Left ventricle myocardium superior (tissue), 1 donor: ENCODE data around the gene IFNA1. TPM values are rescaled to one million over a fixed set of nuclear protein-coding genes. Genes with fewer than 3 reads are reported as not detected.
"Not testable (repeated sequence)": the region's sequence is repeated elsewhere in the genome, so short reads cannot be mapped to it uniquely, and the experiment has no call there.

ENCODE experiments used
- ATAC-seq: fragments of 200-7000 bp; cut with Tn5 transposase; one replicate; pipeline ENCODE4 v1.9.1; 2020; ENCODE audit warnings: mild to moderate bottlenecking, moderate library complexity
- DNase-seq: peaks from one replicate; pipeline ENCODE4 v3.0.0-alpha.2; 2020
- intact Hi-C: fragments of 100-400 bp; cut with micrococcal nuclease; formaldehyde crosslinking; loops from one replicate; pipeline ENCODE4 v1.11.0; 2022
- total RNA-seq: library from RNA; stranded (reverse); fragmentation: NEBNext Ultra II Directional; extraction: Animal tissue kit (Norgen Biotek cat#: 25700); gene quantifications from one replicate; pipeline ENCODE4 v1.2.1, GENCODE V29; 2021
- donor health status: DM: no; HTN: yes; CAD: no; lungs with severe emphysema.

Gene IFNA1
- total RNA-seq, 1 donor from 2014 or later = not detected

DNA sequence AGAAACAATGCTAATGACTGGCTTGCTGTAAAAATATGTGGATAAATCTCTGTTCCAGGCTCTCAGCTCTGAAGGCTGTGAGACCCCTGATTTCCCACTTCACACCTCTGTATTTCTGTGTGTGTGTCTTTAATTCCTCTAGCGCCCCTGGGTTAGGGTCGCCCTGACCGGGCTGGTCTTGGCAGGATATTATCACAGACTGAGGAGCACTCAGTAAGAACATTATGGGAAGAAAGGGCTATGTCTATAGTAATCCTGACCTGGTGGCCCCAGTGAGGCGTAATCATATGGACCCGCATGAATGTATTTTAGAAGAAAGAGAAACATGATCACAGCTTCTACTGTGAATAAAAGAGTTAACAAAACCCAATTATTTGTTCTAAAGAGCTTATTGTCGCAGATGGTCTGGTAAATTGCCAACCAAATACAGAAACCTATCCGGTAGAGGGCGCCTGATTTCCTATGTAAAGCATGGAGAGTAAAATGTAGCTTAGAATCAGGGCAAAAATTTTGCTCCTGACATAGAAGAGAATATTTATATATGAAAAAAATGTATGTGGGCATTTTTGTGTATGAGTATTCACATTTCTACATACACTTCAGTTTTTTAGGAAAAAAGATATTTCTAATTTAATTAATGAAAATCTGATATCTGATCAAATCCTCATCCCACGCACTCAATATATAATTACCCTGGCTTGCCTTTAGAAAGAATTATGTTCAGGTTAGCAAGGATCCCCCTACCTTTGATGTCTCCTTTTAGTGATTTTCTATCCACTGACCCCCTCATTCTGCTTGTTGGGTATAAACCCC is 5.8 kb upstream of the IFNA1 start:
- ATAC-seq = no peak
- DNase-seq = no peak
- intact Hi-C loops = no loop called here

DNA sequence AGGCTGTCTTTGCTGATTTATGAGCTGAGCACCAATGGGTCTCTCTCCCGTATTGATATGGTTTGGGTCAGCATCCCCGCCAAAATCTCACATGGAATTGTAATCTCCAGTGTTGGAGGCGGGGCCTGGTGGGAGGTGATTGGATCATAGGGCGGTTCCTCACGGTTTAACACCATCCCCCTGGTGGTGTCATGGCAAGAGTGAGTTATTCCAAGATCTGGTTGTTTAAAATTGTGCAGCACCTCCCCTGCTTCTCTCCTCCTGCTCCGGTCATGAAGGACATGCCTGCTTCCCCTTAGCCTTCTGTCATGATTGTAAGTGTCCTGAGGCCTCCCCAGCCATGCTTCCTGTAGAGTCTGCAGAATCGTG is 5.2 kb upstream of the IFNA1 start:
- ATAC-seq, DNase-seq, intact Hi-C loops: not testable (repeated sequence)

DNA sequence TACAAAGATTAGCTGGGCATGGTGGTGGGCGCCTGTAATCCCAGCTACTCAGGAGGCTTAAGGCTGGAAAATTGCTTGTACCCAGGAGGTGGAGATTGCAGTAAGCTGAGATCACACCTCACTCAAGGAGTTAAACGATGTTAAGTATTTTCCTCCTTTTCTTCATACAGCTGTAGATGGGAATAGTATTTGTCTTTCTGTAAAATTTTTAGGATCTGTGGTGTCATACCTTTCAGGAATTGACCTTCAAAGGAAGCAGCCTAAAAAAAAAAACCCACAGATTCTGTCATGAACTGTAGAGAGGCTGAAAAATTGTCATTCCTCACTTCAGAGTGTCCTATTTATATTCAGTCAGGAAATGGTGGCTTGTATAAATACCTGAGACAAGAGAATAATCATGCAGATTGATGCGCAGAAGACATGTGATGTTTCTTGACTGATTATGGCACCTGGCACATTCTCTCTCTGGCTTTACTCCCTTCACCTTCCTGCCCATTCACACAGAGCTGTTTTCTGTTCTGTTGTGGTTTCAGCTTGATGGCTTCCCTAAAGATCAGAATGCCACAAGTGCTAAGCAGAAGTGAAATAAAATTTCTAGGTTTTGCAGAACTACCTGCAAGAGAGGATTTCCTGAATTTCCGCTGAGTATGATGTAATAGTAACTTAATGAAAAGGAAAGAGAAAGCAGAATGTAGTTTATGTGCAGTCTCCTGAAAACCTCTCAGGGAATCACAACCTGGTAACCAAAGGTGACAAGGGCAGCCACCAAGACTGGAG is 3.8 kb downstream of the IFNA1 start:
- no peak for ATAC-seq
- intact Hi-C loops = no loop called here
- DNase-seq = no peak

DNA sequence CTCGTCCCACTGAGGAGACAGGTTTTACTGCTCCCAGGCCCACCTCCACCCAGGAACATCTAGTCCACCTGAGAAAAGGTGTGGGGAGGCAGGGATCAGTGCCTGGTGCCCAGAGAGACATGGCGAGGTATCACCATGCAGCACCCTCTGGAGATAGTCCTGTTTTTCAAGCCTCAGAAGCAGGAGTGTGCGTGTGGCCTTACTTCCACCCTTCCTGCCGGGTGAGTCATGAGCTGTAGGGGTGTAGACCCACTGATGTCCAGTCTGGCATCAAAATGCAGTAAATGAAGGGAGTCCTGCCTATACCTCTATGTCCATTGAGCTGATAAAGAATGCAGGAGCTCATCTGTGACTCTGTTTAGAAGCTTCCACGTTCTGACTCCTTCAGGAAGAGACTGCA is 9.1 kb downstream of the IFNA1 start:
- DNase-seq, intact Hi-C loops, ATAC-seq: not testable (repeated sequence)

DNA sequence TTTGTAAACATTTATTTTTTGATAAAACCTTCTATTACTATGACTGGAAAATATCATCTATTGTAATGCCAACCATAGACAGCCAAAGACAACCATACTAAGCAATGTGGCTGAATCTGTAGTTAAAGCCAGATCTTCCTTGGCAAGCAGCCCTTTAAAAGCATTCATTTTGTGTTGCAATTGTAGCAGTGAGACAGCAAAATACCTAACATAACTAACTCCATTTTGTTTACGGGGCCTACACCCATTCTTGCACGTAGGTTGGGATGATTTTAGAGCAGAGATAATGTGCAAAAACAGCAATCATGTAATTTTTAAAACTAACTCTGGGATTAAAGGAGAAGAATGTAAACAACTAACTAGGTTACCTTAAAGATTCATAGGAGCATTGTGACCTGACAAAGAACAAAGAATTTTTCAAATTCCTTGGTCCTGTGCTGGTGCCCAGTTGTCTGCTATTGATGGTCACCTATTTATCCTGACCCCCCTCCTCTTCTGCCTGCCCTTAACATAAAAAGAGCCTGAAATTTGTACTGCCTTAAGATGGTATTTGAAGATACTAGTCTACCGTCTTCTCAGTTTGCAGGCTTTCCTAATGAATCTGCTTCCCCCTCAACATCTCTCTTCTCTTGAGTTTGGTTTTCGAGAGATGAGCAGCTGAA is 10.6 kb downstream of the IFNA1 start:
- ATAC-seq = no peak
- DNase-seq = no peak
- intact Hi-C loops = no loop called here

DNA sequence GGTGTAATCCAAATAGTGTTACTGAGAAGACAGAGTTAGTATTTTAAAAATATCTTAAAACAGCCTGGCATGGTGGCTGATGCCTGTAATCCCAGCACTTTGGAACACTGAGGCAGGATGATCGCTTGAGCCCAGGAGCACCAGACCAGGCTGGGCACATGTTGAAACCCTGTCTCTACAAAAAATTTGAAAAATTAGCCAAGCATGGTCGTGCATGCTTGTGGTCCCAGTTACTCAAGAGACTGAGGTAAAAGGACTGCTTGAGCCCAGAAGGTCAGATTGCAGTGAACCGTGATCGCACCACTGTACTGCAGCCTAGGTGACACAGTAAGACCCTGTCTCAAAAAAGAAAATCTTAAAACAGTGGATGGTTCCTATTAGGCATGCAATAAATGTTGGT is 12.4 kb downstream of the IFNA1 start:
- no peak for ATAC-seq
- DNase-seq = no peak
- intact Hi-C loops = no loop called here

DNA sequence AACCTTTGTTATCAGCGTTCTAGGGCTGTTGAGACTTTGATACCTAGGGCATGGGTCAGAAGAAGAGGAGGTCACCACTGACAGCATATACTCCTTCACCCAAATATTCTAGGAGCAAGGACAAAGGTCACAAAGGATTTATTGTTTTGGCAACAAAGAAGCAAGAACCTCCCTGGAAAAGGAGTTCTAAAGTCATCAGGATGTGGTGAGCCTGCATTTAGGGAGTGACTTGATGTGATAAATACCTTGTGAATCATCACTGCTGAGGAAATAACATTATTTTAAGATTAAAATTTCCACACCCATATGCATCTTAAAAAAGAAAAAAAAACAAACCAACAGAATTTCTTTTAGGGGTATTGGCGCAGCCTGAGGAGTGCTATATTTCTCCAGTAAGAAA is 13.9 kb downstream of the IFNA1 start:
- DNase-seq (no peak), ATAC-seq (no peak)
- intact Hi-C loops = no loop called here

DNA sequence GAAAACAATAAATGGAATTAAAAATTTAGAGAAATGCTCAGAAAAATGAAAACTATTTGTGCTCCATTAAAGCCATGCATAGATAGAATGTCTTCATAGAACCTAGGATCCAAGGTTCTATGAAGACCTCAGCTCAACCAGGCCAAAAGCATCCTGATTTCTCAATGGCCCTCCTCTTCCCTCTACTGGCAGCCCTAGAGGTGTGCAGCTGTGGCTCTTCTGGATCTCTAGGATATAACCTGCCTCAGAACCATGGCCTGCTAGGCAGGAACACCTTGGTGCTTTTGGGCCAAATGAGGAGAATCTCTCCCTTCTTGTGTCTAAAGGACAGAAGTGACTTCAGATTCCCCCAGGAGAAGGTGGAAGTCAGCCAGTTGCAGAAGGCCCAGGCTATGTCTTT is 15.1 kb downstream of the IFNA1 start:
- intact Hi-C loops = no loop called here
- ATAC-seq (no peak), DNase-seq (no peak)

DNA sequence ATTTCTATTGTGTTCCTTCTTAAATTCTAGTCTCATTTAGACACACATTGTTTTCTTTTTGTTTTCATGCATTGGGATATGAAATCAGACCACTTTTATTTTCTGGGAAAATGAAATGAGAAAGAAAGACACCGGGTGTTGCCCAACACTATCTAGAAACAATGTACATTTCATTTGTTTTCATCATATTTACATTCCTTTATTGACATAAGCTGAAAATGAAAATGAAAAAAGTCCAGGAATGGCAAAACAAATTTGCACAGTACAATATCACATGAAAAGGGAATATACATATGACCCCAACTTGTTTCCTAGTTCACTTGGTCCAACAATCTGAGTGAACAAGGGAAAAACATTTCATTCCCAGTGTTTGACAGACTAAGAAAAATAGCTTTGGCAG is 21.1 kb downstream of the IFNA1 start:
- ATAC-seq = no peak
- intact Hi-C loops = no loop called here
- DNase-seq = no peak

DNA sequence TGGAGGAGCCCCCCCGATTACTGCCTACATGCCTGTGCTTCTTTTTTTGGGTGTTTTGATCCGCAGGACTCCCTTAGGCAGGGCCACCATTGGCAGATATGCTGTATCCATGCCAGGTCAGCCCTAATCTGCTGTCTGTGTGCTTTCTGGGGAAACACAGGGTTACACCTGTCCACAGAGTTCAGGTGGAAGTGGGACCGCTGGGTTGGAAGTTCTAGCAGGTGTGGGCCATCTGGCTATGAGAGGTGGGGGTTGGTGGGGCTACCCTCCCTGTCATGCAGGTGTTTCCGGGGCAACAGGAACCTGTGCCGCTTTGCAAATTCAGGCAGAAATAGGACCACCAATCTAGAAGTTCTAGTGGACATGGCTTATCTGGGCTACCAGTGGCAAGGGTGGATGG is 24.9 kb downstream of the IFNA1 start:
- intact Hi-C loops = no loop called here
- DNase-seq (no peak), ATAC-seq (no peak)

DNA sequence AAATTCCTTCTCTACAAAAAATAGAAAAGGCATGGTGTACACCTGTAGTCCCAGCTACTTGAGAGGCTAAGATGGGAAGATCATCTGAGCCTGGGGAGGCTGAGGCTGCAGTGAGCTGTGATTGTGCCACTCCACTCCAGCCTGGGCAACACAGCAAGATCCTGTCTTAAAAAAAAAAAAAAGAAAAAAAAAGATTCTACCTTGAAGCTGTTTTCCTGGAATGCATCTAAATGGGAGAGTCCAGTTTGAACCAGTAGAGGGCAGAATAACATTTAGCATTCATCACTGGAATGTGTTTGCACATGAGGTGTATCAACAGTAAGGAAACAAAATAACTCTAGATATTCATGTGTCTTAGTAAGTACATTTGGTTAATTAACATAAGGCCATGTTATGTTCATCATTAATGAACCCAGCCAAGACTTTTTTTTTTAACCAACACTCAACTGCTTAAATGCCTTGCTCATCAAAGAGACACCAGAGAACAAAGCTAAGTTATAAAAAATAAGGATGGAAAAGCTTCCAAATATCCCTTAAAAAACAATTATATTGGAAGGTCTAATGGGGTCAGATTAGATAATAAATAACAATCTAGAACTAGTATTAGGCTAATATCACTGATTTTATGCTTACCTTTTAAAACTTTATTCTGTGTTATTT is 25.8 kb downstream of the IFNA1 start:
- intact Hi-C loops = no loop called here

DNA sequence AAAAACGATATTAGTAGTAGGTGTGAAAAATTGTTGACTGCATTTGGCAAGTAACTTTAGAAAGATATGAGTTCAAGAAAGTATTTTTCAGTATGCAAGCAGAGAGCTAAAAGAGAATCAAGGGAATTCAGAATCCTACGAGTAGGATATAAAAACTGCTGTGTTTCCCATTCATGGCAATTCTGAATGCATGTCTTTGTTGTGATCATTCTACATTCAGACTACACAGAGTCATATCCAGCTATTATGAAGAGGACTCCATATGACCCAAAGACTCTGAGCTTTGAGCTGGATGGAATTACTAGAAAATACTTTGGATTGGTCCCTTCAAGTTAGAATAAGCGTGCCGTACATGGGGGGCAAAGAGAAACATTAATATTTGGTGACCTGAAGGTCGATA is 29.9 kb downstream of the IFNA1 start:
- DNase-seq (no peak), ATAC-seq (no peak)
- intact Hi-C loops = no loop called here

More for the DNA sequence above, 25.8 kb downstream of the IFNA1 start:
- ATAC-seq (no peak), DNase-seq (no peak)

DNA sequence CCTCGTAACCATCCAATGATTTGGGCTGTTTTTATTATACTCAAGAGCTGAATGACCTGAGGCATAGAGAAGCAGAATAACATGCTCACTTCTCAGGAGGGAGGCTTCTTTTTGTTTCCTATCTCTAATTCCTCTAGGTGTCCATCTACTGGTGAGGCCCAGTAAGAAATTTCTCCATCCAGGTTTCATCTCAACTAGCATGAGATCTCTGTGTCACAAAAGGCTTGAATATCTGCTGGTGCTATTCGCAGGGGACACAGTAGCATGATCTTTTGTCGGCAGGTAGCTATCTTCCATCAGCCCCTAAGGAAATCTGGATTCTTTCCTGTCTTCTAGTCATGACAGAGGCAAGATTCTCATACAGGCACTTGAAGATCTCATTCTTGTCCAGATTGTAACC is 33.0 kb downstream of the IFNA1 start:
- ATAC-seq (no peak), DNase-seq (no peak)
- intact Hi-C loops = no loop called here

DNA sequence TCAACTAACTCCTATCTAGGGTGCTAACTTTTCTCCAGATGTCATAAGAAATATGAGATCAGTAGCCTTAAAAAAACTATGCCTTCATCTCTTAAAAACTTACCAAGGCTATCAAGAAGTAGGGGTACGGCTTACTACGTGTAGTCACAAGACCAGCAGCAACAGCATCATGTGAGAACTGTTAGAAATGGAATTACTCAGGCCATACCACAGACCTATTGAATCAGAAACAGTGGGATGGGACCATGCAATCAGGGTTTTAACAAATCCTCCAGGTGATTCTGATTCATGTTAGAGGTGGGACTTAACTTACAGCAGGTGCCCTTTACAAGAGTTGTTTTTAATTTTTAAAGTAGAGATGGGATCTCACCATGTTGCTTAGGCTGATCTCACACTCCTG is 37.2 kb downstream of the IFNA1 start:
- no peak for DNase-seq
- ATAC-seq = no peak
- intact Hi-C loops = no loop called here

DNA sequence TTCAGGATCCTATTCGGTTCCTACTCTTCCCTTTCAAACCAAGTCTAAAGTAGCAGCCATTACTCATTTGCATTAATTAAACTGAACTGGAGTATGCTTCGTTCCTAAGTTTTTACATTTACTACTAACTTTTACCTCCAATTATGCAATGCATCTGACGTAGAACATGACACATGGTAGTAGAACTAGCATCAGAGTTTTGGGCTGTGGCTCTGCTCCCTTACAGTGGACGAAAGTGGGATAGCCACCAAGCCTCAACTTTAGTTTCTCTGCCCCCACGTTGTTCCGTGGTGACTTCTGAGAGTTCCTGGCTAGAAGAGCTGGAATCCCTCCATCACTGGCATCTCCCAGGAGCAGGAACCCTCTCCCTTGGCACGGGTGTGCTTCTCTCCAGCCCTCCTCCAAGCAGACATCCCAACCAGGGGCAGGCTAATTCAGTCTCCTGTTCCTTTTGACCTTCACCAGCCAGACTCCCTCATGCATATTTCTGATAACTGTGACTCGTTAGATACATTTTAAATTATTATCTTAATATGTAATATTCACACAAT is 39.0 kb downstream of the IFNA1 start:
- DNase-seq = no peak
- intact Hi-C loops = no loop called here
- no peak for ATAC-seq

DNA sequence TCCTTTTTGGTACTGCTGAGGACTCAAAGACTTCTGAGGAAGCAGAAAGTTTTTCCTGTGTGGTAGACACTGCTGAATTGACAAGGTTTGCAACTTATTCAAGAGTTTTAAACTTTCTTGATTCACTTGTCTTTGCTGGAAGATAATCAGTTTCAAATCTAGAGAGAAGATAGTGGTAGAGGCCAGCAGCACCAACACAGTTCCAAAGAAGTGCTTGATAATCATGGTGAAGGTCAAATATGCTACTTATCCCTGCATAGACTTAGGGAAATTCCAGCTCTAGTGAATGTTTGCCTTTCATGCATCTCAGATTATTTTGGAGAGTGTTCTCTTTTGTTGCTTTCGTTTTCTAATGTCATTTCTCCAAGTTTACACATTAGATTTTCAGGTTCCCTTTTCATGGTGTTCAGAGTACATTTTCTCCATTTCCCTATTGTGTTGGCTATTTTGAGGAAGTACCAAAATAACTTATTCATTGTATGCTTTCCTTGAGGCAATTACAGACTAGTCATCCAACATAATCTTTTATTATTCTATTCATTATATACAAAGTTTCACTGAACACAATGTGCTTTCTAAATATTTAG is 41.3 kb downstream of the IFNA1 start:
- DNase-seq = no peak
- intact Hi-C loops = no loop called here
- ATAC-seq = no peak

DNA sequence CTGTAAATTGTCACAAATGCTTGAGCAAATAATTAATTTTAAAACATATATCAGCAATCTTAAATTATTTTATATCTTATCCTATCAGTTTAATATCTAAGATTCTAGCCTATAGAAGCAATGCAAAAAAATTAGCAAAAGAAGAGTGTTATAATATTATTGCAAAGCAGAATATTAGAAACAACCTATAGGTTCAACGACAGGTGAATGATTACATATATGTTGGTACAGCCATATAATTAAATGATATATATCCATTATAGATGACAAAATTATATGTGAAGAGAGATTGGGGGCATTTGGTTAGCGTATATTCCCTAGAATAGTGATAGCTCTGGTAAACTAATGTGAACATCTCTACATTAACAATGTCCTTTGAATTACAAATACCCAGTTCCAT is 42.0 kb downstream of the IFNA1 start, which contains the start of gene IFNE:
IFNE (minus strand) TSS at position 101 of the 400 bp plus-strand sequence. CDS start 619 bp downstream, outside the sequence.
- ATAC-seq = no peak
- intact Hi-C loops = no loop called here
- no peak for DNase-seq
